GM19351 (cell line): Measurements from ENCODE around the gene IL34.

Experiments
- ATAC-seq: cut with Tn5 transposase; IDR thresholded peaks from one replicate; pipeline ENCODE4 v1.9.1; 2021; ENCODE audit warnings: mild to moderate bottlenecking, moderate library complexity; ENCODE audit not compliant: unreplicated experiment

Gene IL34

DNA sequence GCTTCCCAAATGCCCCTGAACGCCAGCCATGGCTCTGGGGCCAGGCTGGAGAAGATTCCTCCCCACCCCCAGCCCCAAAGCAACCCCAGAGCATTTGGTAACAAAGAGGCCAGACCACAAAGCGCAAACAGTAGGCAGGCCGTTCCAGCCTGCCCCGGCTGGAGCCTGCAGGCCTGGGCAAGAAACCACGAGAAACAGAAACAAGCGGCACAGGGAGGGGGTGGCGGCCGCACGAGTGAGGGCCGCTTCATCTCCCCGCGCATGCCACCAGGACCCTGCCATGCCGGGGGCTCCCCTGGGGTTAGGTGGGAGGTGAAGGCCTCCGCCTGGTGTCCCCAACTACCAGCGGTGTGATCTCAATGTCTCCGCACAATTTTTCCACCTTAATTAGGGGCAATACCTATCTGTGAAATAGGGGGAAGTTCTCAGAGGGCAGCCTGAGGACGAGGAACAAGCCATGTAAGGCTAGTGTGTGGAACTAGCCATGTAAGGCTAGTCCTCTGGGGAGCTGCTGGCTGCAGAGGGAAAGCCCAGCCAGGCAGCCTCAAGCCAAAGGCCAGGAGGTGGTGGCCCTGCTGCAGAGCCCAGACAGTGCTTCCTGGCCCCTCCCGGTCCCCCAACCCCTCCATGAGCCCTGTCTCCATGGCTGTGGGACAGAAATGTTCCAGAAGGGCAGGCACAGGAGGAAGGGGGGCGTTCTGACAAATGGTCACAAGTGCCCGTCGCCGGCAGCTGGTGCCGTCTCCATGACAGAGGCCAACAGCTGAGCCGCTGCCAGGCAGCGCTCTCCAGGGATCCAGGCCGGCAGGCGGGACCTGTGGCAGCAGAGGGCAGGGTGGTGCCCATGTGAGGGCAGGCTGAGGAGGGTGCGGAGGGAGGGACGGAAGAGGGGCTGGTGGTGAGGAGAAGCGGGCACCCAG, 54.0 kb downstream of the IL34 start:
- no peak for ATAC-seq

DNA sequence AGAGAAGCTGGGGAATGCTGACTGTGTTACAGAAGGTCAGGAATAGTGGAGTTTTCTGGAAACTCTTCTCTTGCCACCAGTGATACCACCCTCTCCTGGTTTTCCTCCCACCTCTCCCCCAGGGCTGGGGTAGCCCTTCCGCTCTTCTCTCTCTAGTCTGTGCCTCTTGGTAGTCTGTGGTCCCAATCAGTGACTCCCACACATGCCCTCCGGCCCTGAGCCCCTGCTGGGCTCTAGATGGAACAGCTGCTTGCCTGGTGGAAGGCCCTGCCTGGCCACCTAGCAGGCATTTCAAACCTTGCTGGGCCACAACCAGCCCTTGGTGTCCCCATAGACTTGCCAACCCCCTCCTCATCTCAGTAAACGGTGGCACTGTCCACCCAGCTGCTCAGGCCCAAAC, 54.7 kb downstream of the IL34 start:
- ATAC-seq: no peak

DNA sequence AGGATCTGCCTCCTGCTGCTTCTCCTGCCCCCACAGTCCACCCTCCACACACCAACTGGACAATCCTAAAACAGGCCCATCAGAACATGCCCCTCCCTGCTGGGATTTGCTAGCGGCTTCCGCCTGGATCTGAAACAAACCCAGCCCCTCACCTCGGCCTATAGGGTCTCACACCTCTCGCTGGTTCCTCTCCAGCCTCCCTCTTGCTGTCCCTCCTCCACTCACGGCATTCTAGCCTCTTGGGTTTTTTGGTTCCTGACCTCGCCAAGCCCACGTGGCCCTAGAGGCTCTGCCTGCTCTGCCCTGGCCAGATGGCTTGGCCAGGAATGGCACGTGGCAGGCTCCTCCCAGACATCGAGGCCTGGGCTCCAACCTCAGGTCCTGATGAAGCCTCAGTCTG, 55.2 kb downstream of the IL34 start:
- no peak for ATAC-seq

DNA sequence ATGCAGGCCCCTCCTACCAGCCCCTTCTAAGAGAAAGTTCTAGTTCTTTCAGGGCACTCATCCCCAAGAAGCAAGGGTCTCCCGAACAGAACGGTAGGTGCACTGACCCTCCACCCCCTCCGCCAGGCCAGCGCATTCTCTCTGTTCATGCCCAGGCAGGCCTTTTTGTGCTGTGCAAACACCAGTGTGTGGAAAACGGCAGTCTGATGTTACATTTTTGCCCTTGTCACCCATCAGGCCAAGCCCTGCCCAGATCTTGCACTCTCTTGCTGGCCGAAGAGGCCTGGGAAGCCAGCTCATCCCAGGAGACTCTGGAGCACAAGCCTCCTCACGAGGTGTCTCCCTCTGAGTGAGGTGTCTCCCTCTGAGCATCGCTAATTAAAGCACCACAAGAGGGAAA, 55.6 kb downstream of the IL34 start:
- ATAC-seq: no peak

DNA sequence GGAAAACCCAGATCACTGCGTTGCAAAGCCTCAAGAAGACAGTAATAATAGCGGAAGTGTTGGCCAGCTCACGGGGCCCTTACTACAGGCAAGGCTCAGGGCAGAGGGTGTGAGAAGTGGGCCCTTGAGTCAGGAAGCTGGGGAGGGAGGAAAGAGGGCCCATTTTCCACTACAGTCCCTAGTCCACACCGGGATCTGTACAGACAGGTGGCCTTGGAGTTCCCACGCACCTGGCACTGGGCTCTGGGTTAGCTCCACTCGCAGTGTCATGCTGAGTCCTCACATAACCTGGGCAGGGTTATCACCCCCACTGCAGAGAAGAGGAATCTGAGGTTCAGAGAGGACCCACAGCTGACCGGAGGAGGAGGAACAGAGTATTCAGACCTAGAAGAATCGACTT, 56.3 kb downstream of the IL34 start:
- no peak for ATAC-seq

DNA sequence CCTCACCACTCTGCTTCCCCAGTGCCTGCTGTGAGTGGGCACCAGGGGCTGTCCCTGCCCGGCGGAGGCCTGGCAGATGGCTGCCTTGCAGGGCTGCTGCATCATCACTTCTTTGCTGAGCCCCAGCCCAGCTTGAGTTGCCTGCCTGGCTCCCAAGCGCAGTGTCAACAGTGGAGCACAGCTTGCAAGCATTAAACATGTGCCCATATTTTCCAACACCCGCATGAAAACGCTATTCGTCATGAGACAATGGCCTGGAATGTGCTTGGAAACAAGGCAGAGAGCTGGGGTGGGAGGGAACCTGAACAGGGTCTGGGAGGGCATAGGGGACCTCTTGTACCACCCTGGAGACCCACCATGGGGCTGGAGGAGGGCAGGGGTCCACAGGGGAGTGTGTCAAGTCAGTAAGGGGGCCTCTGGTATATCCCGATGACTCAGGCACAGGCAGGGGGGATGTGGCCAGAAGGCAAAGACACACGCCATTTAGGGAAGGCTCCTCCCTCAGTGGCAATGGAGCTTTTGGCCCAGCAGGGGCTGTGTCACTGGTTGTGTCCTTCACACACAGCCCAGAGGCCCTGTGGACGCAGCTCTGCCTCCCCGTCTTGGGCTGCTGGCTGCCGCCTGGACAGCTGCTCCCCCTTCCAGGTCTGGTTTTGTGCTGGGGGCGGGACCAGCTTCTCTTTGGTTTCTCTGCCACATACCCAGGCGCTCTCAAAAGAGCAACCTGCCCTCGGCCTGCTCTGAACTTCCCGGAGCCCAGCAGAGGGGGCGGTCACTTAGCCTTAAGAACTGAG, 56.9 kb downstream of the IL34 start:
- ATAC-seq: no peak

DNA sequence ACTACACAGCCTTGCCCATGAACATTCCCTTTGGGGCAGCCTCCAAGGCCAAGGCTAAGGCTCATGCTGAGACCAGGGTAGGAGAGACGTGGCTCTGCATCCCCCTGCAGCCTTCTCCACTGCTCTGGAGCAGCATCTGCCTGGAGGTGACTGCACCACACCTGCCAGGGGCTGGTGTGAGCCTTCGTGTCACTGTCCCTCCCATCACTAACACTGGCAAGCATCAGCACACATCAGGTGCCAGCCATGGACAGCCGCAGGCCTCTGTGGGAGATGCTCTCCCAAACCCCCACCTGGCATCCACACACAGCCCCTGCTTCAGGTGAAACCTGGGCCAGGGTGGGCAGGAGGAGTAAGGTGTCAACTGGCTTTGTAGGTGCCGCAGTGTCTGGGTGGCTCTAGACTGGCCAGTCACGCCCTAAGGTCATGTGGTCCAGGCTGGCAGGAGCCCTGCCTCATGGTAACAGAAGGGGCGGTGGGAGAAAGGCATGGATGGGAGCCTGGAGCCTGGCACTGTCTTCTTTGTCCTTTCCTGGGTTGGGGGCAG, 57.5 kb downstream of the IL34 start:
- no peak for ATAC-seq

DNA sequence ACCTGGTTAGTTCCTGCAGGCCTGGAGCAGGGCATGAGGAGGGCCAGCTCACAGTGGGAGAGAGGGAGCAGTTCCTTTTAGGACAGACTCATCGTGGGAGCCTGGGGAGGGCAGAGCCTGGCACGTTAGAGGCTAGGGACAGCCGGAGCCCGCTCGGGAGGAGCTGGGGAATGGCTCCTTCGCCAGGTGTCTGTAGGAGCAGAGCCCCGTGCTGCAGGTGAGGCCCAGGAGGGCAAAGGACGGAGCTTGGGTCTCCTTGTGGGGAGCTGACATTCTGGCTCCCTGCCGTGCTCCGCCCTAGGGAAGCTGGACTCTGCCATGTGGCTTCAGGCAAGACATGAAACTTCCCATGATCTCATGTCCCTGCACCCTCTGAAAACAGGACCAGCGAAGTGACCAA, 58.2 kb downstream of the IL34 start:
- no peak for ATAC-seq

DNA sequence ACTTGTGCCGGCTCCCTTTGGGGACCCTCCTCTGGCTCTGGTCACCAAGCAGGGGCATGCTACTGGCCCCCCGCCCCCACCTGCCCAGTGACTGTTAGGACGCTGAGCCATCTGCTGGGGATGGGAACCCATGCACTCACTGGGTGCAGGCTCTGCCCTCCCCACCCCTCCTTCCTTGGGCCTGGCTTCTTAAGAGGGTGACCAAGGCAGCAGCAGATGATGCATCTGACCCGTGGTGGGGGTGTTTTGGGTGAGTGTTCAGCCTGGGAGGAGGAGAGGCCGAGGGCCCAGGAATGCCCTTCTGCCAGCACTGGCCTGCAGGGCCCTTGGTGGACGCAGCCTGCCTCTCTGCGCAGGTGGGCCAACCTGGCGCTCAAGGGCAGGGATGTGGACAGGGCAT, 58.7 kb downstream of the IL34 start:
- no peak for ATAC-seq

DNA sequence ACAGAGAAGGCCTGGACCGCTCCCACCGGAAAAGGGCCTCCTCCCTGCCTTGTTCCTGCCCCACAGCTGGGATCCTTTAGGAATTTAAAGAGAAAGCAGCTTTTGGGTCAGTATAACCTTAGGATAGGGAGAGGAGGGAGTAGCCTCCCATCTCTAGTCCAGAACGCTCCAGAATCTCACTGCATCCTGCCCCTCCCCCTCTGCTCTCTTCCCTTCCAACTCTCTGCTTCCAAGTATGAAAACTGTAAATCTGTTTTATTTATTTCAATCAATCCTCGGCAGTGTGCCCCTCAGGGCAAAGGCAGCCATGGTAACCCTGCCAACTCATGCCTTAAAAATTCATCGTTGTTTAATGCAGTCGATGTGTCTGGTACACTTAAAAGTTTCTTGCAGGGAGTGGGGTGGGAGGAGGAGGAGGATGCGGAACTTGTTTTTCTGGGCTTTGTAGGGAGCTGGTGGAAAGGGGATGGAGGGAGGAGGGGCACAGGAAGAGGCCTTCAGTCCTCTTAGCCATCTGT, 60.6 kb downstream of the IL34 start:
- ATAC-seq: no peak

DNA sequence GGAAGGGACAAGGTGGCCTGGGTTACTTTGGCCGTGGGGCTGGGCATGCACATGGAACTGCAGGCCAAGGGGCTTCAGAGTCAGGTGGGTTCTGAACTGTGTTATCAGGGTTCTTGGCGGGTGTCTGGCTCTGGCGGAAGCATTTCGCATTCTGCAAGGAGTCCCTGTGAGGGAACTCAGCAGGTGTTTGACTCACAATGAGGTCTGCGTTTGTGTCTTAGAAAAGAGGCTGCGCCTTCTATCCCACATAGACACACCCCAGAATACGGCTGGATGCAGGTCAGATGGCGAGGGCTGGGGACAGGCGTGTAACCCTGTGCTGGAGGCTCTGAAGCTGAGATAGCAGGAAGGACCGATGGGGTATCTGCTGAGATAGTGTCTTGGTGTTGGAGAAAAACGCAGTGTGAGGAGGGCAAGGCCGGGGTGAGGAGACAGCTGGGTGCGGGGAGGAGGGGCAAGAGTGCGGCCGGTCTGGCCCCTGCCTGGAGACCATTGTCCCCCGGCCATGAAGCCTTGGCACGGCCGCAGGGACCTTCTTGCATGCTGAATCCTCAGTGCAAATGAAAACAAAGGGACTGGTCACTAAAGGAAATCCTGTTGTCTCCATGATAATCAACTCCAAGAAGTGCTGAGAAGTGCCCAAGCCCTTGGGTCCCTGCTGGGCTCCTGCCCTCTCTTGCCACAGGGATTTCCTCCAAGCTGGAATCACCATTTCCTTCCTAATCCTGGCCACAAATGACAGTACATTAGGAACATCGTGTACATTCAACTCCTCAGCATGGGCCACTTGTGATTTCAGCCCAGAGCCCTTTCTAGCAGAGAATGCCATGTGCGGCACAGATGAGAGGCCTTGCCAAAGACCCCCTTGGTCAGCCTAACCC, 62.2 kb downstream of the IL34 start:
- ATAC-seq: no peak

DNA sequence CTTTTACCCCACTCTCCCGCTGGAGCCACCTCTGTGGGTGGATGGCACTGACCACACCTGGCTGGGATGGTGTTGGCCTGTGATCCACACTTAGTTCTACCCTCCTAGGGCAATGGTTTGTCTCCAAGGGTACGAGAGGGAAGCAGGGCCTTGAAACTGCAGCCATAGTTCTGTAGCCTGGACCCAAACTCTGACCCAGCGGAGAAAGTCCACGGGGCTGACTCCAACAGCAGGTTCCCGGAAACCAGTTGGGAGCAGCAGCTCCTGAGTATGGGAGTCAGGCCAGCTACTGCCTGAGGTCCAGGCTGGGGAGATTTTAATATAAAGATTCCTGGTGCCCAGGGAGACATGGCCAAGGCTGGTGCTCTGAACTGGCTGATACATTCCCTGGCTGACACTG, 63.1 kb downstream of the IL34 start:
- ATAC-seq: no peak

DNA sequence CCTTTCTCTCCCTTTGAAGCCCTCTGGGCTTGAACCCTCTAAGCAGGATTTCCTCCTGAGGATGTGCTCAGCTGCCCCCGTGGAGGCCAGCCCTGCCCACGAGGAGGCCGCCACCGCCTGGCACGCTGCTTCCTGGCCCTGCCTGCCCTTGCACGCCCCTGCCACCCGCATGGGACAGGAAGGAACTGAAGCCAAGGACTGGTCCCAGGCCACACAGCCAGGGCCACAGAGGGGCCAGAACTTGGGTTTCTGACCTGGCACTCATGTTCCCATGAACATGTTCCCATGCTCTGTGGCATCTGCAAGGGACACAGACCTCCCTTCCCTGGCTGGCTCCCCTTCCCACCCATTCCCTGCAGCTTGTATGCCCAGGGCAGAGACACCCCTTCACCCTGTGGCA, 63.6 kb downstream of the IL34 start:
- ATAC-seq: no peak
